Measurements from ENCODE around the gene GSG1L. TPM values are rescaled to one million over a fixed set of nuclear protein-coding genes. Genes with fewer than 3 reads are reported as not detected.
A peak's percentile ranks its signal among the peaks of the same experiment; 100 is the strongest.

Gene GSG1L
- total RNA-seq, 1 experiment from 2014 or later = not detected

DNA sequence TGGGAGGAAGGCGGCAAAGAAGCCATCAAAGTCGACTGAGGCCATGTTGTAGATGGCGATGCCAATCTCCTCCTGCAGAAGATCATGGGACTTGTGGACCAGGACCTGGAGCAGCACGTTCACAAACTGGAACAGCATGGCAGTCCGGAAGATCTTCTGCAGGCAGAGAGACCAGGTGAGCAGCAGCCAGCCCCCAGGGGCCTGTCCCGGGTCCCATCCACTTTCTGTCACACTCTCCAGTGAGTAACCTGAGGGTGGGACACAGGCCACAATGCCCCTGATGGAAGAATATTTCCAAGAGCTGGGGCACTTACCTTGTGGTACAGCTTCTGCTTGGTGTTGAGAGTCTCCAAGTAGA is 38.0 kb upstream of the GSG1L start:
- BruUV-seq (replicated peaks) = no TSS peak
- CTCF ChIA-PET = no interaction called here
- no peak for TF ChIP-seq CTCF (IDR thresholded peaks at IDR 0.05; ENCODE audit: unreplicated experiment)
- H3K9me3 Mint-ChIP-seq (ENCODE audit: low read depth, unreplicated experiment) = no peaks in the 10 kb centered on the region
- H3K36me3 Mint-ChIP-seq (ENCODE audit: insufficient read depth, unreplicated experiment) = peaks cover 51% of the 10 kb centered on the region
- no peaks in the 10 kb centered on the region for H3K27me3 Mint-ChIP-seq (ENCODE audit: unreplicated experiment)
- H3K4me1 Mint-ChIP-seq (ENCODE audit: low read depth, unreplicated experiment) = no peaks in the 10 kb centered on the region
- intact Hi-C loops (cut with micrococcal nuclease; ENCODE audit: unreplicated experiment) = no loop called here
- H3K4me3 Mint-ChIP-seq (ENCODE audit: low read depth, unreplicated experiment) = no peak overlapping the region
- DNase-seq = no peak
- H3K27ac Mint-ChIP-seq (ENCODE audit: unreplicated experiment) = no peak overlapping the region

DNA sequence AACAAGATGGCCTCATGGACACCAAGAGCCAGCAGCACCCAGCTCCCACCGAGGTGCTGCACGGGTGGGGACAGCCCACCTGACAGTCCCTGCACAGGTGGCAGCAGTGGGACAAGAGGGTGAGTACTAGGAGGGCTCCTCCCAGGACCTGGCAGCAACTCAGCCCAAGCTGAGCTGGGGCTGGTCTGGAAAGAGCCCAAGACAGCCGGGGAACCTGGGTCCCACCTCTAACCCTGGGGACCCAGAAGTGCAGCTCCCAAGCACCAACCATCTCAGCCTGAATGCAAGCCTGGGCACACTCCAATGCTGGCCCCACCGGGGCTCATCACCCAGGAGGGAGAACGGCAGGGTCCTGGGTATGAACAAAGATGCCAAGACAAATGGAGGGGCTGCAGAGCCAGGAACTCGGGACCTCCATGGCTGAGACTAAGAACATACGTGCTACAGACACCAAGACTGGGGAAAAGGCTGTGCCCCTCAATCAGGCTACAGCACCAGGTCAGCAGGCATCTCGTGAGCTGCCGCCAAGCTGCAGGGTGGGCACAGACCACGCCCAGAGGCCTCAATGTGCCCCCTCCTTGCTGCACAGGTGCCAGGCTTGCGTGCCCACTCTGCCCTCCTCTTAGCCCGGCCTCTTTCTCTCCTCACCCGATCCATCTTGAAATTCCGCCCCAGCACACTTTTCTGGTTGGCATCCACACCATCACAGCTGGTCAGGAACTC is 37.5 kb upstream of the GSG1L start:
- intact Hi-C loops (cut with micrococcal nuclease; ENCODE audit: unreplicated experiment) = no loop called here
- no peaks in the 10 kb centered on the region for H3K27me3 Mint-ChIP-seq (ENCODE audit: unreplicated experiment)
- no peak for TF ChIP-seq CTCF (IDR thresholded peaks at IDR 0.05; ENCODE audit: unreplicated experiment)
- no peak overlapping the region for H3K27ac Mint-ChIP-seq (ENCODE audit: unreplicated experiment)
- H3K4me3 Mint-ChIP-seq (ENCODE audit: low read depth, unreplicated experiment) = no peak overlapping the region
- BruUV-seq (replicated peaks) = no TSS peak
- no peaks in the 10 kb centered on the region for H3K9me3 Mint-ChIP-seq (ENCODE audit: low read depth, unreplicated experiment)
- CTCF ChIA-PET = no interaction called here
- no peak for DNase-seq
- peaks cover 45% of the 10 kb centered on the region for H3K36me3 Mint-ChIP-seq (ENCODE audit: insufficient read depth, unreplicated experiment)
- no peaks in the 10 kb centered on the region for H3K4me1 Mint-ChIP-seq (ENCODE audit: low read depth, unreplicated experiment)

DNA sequence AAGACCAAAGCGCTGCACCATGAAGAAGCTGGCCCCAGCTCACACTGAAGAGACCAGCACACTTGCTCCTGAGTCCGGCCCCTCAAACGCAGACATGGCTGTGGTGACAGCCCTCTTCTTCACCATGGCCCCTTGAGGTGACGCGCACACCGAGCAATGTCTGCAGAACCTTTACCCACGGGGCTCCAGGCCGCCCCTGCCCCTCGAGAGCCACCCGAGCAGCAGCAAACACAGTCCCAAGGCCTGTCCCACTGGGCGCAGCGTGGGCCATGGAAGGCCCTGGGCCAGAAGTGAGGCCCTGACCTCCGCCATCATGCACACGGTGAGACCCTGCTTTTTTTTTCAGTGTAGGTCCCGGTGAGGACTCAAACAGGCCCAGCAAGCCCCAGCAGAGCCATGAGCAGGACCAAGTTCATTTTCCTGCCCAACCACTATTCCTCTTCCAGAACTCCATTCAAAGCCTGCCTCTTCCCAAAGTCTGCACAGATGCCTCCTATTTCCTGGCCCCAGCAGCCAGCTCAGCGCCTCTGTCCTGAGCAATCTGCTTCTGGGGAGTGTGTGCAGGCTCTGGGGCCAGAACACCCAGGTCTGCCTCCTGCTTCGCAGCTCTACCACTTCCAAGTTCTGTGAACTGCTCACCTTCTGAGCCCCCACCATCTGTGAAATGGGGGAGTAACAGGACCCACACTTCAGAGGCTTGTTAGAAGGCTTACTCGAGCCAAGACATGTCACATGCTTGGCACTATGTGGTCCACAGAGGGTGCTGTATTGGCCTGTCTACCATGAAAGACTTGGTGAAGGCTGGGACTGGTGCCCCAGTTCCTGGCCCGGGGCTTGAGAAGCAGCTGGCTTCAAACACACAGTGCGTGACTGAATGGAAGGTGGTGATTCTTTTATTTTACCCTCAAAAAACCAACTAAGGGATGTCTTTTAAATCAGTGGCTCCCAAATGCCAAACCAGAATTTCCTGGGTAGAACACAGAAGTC is 35.7 kb upstream of the GSG1L start:
- no peak for TF ChIP-seq CTCF (IDR thresholded peaks at IDR 0.05; ENCODE audit: unreplicated experiment)
- BruUV-seq (replicated peaks) = no TSS peak
- CTCF ChIA-PET = no interaction called here
- H3K36me3 Mint-ChIP-seq (ENCODE audit: insufficient read depth, unreplicated experiment) = peaks cover 43% of the 10 kb centered on the region
- no peak overlapping the region for H3K27ac Mint-ChIP-seq (ENCODE audit: unreplicated experiment)
- DNase-seq = no peak
- no peaks in the 10 kb centered on the region for H3K9me3 Mint-ChIP-seq (ENCODE audit: low read depth, unreplicated experiment)
- H3K4me3 Mint-ChIP-seq (ENCODE audit: low read depth, unreplicated experiment) = no peak overlapping the region
- no peaks in the 10 kb centered on the region for H3K27me3 Mint-ChIP-seq (ENCODE audit: unreplicated experiment)
- intact Hi-C loops (cut with micrococcal nuclease; ENCODE audit: unreplicated experiment) = no loop called here
- H3K4me1 Mint-ChIP-seq (ENCODE audit: low read depth, unreplicated experiment) = no peaks in the 10 kb centered on the region

DNA sequence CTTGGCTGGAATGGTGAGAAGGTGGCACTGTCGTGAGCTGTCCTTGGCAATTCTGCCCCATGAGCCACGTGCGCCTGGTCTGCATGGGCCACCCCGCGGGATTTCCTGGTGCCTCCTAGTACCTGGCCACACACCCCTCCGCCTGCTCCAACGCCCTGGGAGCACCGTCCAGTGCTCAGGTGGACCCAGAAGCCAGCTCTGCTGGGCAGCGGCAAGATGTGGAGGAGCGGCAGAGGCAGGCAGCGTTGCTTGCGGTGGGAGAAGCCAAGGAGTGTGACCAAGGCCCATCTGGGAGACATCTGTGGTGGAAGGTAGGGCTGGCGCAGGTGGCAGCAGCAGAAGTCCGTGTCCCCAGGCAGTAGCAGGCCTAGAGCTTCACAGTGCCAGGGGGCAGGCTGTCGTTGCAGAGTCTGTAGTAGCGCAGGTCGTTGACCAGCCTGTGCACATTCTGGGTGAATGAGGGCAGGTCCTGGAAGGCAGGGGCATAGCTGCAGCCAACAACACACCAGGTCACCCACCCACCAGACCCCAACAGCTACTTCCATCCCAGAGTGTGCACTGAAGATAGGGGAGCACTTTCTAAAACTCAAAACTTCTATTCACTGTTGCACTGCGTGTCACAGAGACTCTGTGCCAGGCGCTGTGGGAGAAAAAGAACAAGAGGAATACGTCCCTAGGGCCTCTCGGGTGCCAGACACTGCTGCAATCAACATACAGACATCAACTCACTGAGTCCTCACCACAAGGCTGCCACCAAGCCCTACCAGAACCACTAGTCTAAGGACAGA is 34.9 kb upstream of the GSG1L start:
- no peak for DNase-seq
- CTCF ChIA-PET = no interaction called here
- H3K27me3 Mint-ChIP-seq (ENCODE audit: unreplicated experiment) = no peaks in the 10 kb centered on the region
- BruUV-seq (replicated peaks) = TSS peak; percentile 61
- H3K4me3 Mint-ChIP-seq (ENCODE audit: low read depth, unreplicated experiment) = no peak overlapping the region
- H3K27ac Mint-ChIP-seq (ENCODE audit: unreplicated experiment) = no peak overlapping the region
- no peak for TF ChIP-seq CTCF (IDR thresholded peaks at IDR 0.05; ENCODE audit: unreplicated experiment)
- intact Hi-C loops (cut with micrococcal nuclease; ENCODE audit: unreplicated experiment) = no loop called here
- H3K36me3 Mint-ChIP-seq (ENCODE audit: insufficient read depth, unreplicated experiment) = peaks cover 43% of the 10 kb centered on the region
- H3K4me1 Mint-ChIP-seq (ENCODE audit: low read depth, unreplicated experiment) = no peaks in the 10 kb centered on the region
- no peaks in the 10 kb centered on the region for H3K9me3 Mint-ChIP-seq (ENCODE audit: low read depth, unreplicated experiment)
